BLaER1 treated with 17β-estradiol and CSF1 and Interleukin-3, amounts not matched to agents 10 nM and 100 nM (cell line): ENCODE data around the gene SLC25A52.

ENCODE experiments used
- H3K27ac ChIP-seq, 11 experiments: shearing (Covaris generic); formaldehyde crosslinking; 2 replicates each; pipeline ENCODE4 v1.8.1; 2022
- H3K27me3 ChIP-seq, 11 experiments: shearing (Covaris generic); formaldehyde crosslinking; 2 replicates each; pipeline ENCODE4 v1.8.1; 2022
- H3K36me3 ChIP-seq, 11 experiments: shearing (Covaris generic); formaldehyde crosslinking; 2 replicates each; pipeline ENCODE4 v1.8.1; 2022
- H3K4me1 ChIP-seq, 10 experiments: shearing (Covaris generic); formaldehyde crosslinking; 2 replicates each; pipeline ENCODE4 v1.8.1; 2022
- H3K4me2 ChIP-seq, 11 experiments: shearing (Covaris generic); formaldehyde crosslinking; 2 replicates each; pipeline ENCODE4 v1.8.1; 2022
- H3K4me3 ChIP-seq, 10 experiments: shearing (Covaris generic); formaldehyde crosslinking; 2 replicates each; pipeline ENCODE4 v1.8.1; 2022
- H3K9ac ChIP-seq, 11 experiments: shearing (Covaris generic); formaldehyde crosslinking; 2 replicates each; pipeline ENCODE4 v1.8.1; 2022
- H3K9me3 ChIP-seq, 11 experiments: shearing (Covaris generic); formaldehyde crosslinking; replicated peaks in 1 of 11; 2 replicates each; pipeline ENCODE4 v1.8.1; 2022
- H4K20me1 ChIP-seq, 11 experiments: shearing (Covaris generic); formaldehyde crosslinking; 2 replicates each; pipeline ENCODE4 v1.8.1; 2022
- Cebpa-rat ChIP-seq, 11 experiments: shearing (Covaris generic); IDR thresholded peaks; 2 replicates each; pipeline ENCODE4 v1.8.1; 2022

Gene SLC25A52

GRCh38 chr18:31783059-31783458 is 22.4 kb upstream of the SLC25A52 start:
- Histone ChIP-seq H4K20me1 (no peaks in the 10 kb centered on the region), H3K4me2 (no peak overlapping the region), H3K27ac (no peak overlapping the region), H3K9me3 (peaks cover 23 to 28% (median 25%) of the 10 kb centered on the region in 11 experiments), H3K36me3 (no peaks in the 10 kb centered on the region; a peak in 1 of 22 replicates), H3K9ac (no peak overlapping the region), H3K27me3 (no peaks in the 10 kb centered on the region), H3K4me3 (no peak overlapping the region), H3K4me1 (no peaks in the 10 kb centered on the region)
- TF ChIP-seq Cebpa-rat (IDR thresholded peaks at IDR 0.05) = no peak

- no peak overlapping the region for H3K27ac ChIP-seq
- no peaks in the 10 kb centered on the region; a peak in 1 of 22 replicates for H3K36me3 ChIP-seq
- no peak overlapping the region for H3K4me2 ChIP-seq
- no peaks in the 10 kb centered on the region for H3K27me3 ChIP-seq
- H3K9me3 ChIP-seq = peaks cover 29 to 34% (median 32%) of the 10 kb centered on the region in 11 experiments
- H3K4me1 ChIP-seq = no peaks in the 10 kb centered on the region
- no peaks in the 10 kb centered on the region for H4K20me1 ChIP-seq
- no peak overlapping the region for H3K9ac ChIP-seq
- no peak for TF ChIP-seq Cebpa-rat (IDR thresholded peaks at IDR 0.05)
- H3K4me3 ChIP-seq = no peak overlapping the region
Measured at GRCh38 chr18:31778391-31778950, 17.8 kb upstream of the SLC25A52 start.

GRCh38 chr18:31776093-31776492 is 15.4 kb upstream of the SLC25A52 start:
- no peaks in the 10 kb centered on the region for H4K20me1 ChIP-seq
- no peaks in the 10 kb centered on the region; a peak in 1 of 22 replicates for H3K36me3 ChIP-seq
- H3K4me3 ChIP-seq = no peak overlapping the region
- H3K27me3 ChIP-seq = no peaks in the 10 kb centered on the region
- H3K9ac ChIP-seq = no peak overlapping the region
- H3K4me2 ChIP-seq = no peak overlapping the region
- peaks cover 29 to 33% (median 30%) of the 10 kb centered on the region in 11 experiments for H3K9me3 ChIP-seq
- no peaks in the 10 kb centered on the region for H3K4me1 ChIP-seq
- no peak for TF ChIP-seq Cebpa-rat (IDR thresholded peaks at IDR 0.05)
- no peak overlapping the region for H3K27ac ChIP-seq

GRCh38 chr18:31774962-31775361 is 14.3 kb upstream of the SLC25A52 start:
- no peak overlapping the region for H3K9ac ChIP-seq

GRCh38 chr18:31774477-31774785 is 13.8 kb upstream of the SLC25A52 start:
- H3K9me3 ChIP-seq = peaks cover 17 to 23% (median 20%) of the 10 kb centered on the region in 11 experiments
- H3K4me2 ChIP-seq = no peak overlapping the region
- H3K27me3 ChIP-seq = no peaks in the 10 kb centered on the region
- H3K4me1 ChIP-seq = no peaks in the 10 kb centered on the region
- TF ChIP-seq Cebpa-rat (IDR thresholded peaks at IDR 0.05) = no peak
- no peaks in the 10 kb centered on the region for H4K20me1 ChIP-seq
- no peak overlapping the region for H3K9ac ChIP-seq
- no peaks in the 10 kb centered on the region; a peak in 1 of 22 replicates for H3K36me3 ChIP-seq
- no peak overlapping the region for H3K4me3 ChIP-seq
- H3K27ac ChIP-seq = no peak overlapping the region

More at GRCh38 chr18:31774962-31775361, 14.3 kb upstream of the SLC25A52 start:
- Histone ChIP-seq H3K4me1 (no peaks in the 10 kb centered on the region), H3K27ac (no peak overlapping the region), H4K20me1 (no peaks in the 10 kb centered on the region), H3K4me3 (no peak overlapping the region), H3K36me3 (no peaks in the 10 kb centered on the region; a peak in 1 of 22 replicates), H3K9me3 (peaks cover 23 to 28% (median 25%) of the 10 kb centered on the region in 11 experiments), H3K27me3 (no peaks in the 10 kb centered on the region), H3K4me2 (no peak overlapping the region)
- TF ChIP-seq Cebpa-rat (IDR thresholded peaks at IDR 0.05) = no peak

GRCh38 chr18:31773774-31774476 is 13.2 kb upstream of the SLC25A52 start:
- H3K9me3 ChIP-seq = peaks cover 12 to 18% (median 15%) of the 10 kb centered on the region in 11 experiments
- H3K27ac ChIP-seq = no peak overlapping the region
- no peaks in the 10 kb centered on the region for H3K4me1 ChIP-seq
- no peak for TF ChIP-seq Cebpa-rat (IDR thresholded peaks at IDR 0.05)
- no peaks in the 10 kb centered on the region for H4K20me1 ChIP-seq
- H3K27me3 ChIP-seq = no peaks in the 10 kb centered on the region
- no peak overlapping the region for H3K9ac ChIP-seq
- no peak overlapping the region for H3K4me3 ChIP-seq
- no peaks in the 10 kb centered on the region; a peak in 1 of 22 replicates for H3K36me3 ChIP-seq
- H3K4me2 ChIP-seq = no peak overlapping the region

- Histone ChIP-seq H3K4me2 (no peak overlapping the region), H3K36me3 (no peaks in the 10 kb centered on the region), H4K20me1 (no peaks in the 10 kb centered on the region), H3K4me1 (no peaks in the 10 kb centered on the region), H3K27ac (no peak overlapping the region), H3K4me3 (no peak overlapping the region), H3K9me3 (peaks cover under 1 to 6% (median 2%) of the 10 kb centered on the region in 11 experiments; a peak in 18 of 22 replicates), H3K9ac (no peak overlapping the region), H3K27me3 (no peaks in the 10 kb centered on the region)
- peak in 1 of 11 experiments; percentile 51; a peak in 2 of 22 replicates for TF ChIP-seq Cebpa-rat (IDR thresholded peaks at IDR 0.05)
Measured at GRCh38 chr18:31772699-31773098, 12.0 kb upstream of the SLC25A52 start.

GRCh38 chr18:31750273-31750672 is 10.4 kb downstream of the SLC25A52 start:
- Histone ChIP-seq H3K27me3 (no peaks in the 10 kb centered on the region), H3K4me3 (no peak overlapping the region), H3K27ac (no peak overlapping the region), H3K36me3 (no peaks in the 10 kb centered on the region), H4K20me1 (no peaks in the 10 kb centered on the region), H3K9ac (no peak overlapping the region), H3K9me3 (0 out of 22 replicates have a peak, but pooled peaks cover 0 to 3% (median 0%) of the 10 kb centered on the region in 11 experiments), H3K4me1 (peaks cover 0 to 6% (median 0%) of the 10 kb centered on the region in 10 experiments; a peak in 5 of 20 replicates), H3K4me2 (no peak overlapping the region)
- no peak for TF ChIP-seq Cebpa-rat (IDR thresholded peaks at IDR 0.05)

GRCh38 chr18:31746396-31746795 is 14.3 kb downstream of the SLC25A52 start:
- Histone ChIP-seq H3K4me2 (no peak overlapping the region), H3K9me3 (peaks cover 0 to 3% (median 0%) of the 10 kb centered on the region in 11 experiments; a peak in 1 of 22 replicates), H3K4me1 (peaks cover 0 to 11% (median 0%) of the 10 kb centered on the region in 10 experiments; a peak in 3 of 20 replicates), H3K9ac (no peak overlapping the region), H3K27ac (no peak overlapping the region), H3K4me3 (no peak overlapping the region), H3K27me3 (no peaks in the 10 kb centered on the region), H4K20me1 (no peaks in the 10 kb centered on the region), H3K36me3 (no peaks in the 10 kb centered on the region)
- TF ChIP-seq Cebpa-rat (IDR thresholded peaks at IDR 0.05) = no peak
